OCI-LY3 (cell line): ENCODE results near the gene MPZL1.

Experiments
- H2AFZ ChIP-seq: fragments of 200-600, 300-600 bp; shearing (Covaris generic); 2 replicates; pipeline ENCODE4 v1.6.0; 2014; ENCODE audit warnings: antibody characterized with exemption, low read depth, low read length
- H3K27ac ChIP-seq: fragments of 200-600, 300-600 bp; sonication (generic); 2 replicates; pipeline ENCODE4 v1.5.1; 2014; ENCODE audit warnings: mild to moderate bottlenecking, low read length, moderate library complexity, mixed read lengths
- H3K27me3 ChIP-seq: fragments of 200-600, 300-600 bp; sonication (generic); 2 replicates; pipeline ENCODE4 v1.6.1; 2014; ENCODE audit warnings: low read depth, low read length, mixed read lengths
- H3K36me3 ChIP-seq: fragments of 200-600, 300-600 bp; sonication (generic); replicated peaks from 2 replicates; pipeline ENCODE3; 2014; ENCODE audit warnings: low read depth, low read length, mixed read lengths
- H3K4me1 ChIP-seq: fragments of 300-600, 200-600 bp; sonication (generic); 2 replicates; pipeline ENCODE4 v1.6.1; 2014; ENCODE audit warnings: low read length, mixed read lengths
- H3K4me2 ChIP-seq: fragments of 200-600, 300-600 bp; sonication (generic); 2 replicates; pipeline ENCODE4 v1.6.1; 2014; ENCODE audit warnings: low read length, mixed read lengths
- H3K4me3 ChIP-seq: fragments of 300-600, 200-600 bp; sonication (generic); 2 replicates; pipeline ENCODE4 v1.5.1; 2014; ENCODE audit warnings: antibody characterized with exemption, mild to moderate bottlenecking, low read length, moderate library complexity
- H3K79me2 ChIP-seq: fragments of 300-600, 200-600 bp; shearing (Covaris generic); 2 replicates; pipeline ENCODE4 v1.6.1; 2014; ENCODE audit warnings: mild to moderate bottlenecking, low read length, mixed read lengths
- H3K9ac ChIP-seq: fragments of 300-600, 200-600 bp; shearing (Covaris generic); 2 replicates; pipeline ENCODE4 v1.6.0; 2014; ENCODE audit warnings: mild to moderate bottlenecking, low read length, moderate library complexity
- H3K9me3 ChIP-seq: fragments of 200-600, 300-600 bp; shearing (Covaris generic); 2 replicates; pipeline ENCODE4 v1.6.1; 2014; ENCODE audit warnings: low read length, mixed read lengths; ENCODE audit not compliant: insufficient read depth
- H4K20me1 ChIP-seq: fragments of 200-600, 300-600 bp; sonication (generic); 2 replicates; pipeline ENCODE4 v1.6.1; 2016; ENCODE audit warnings: low read length, mixed read lengths; ENCODE audit not compliant: insufficient read depth
- CTCF ChIP-seq: fragments of 200-600, 300-600 bp; sonication (generic); IDR thresholded peaks from 2 replicates; pipeline ENCODE4 v1.5.1; 2014; ENCODE audit warnings: antibody characterized with exemption, low read length, low read depth
- EZH2phosphoT487 ChIP-seq: fragments of 200-600 bp; shearing (Covaris generic); IDR thresholded peaks from 2 replicates; pipeline ENCODE4 v1.6.1; 2018; ENCODE audit warnings: antibody characterized with exemption, mixed run types, low read depth

MPZL1 gene

GRCh38 chr1:167782946-167783345 is 61.2 kb downstream of the MPZL1 start:
- no peak overlapping the region for H3K4me2 ChIP-seq
- H2AFZ ChIP-seq: no peak overlapping the region
- H3K4me1 ChIP-seq: no peaks in the 10 kb centered on the region
- no peaks in the 10 kb centered on the region for H3K27me3 ChIP-seq
- TF ChIP-seq EZH2phosphoT487 (no peak), CTCF (no peak)
- H3K9me3 ChIP-seq: no peaks in the 10 kb centered on the region
- H3K36me3 ChIP-seq: peaks cover 51% of the 10 kb centered on the region
- no peaks in the 10 kb centered on the region for H4K20me1 ChIP-seq
- H3K27ac ChIP-seq: no peak overlapping the region
- H3K4me3 ChIP-seq: no peak overlapping the region
- H3K9ac ChIP-seq: no peak overlapping the region
- H3K79me2 ChIP-seq: no peaks in the 10 kb centered on the region

- peaks cover 52% of the 10 kb centered on the region for H3K36me3 ChIP-seq
- no peaks in the 10 kb centered on the region for H3K4me1 ChIP-seq
- H3K79me2 ChIP-seq: no peaks in the 10 kb centered on the region
- H2AFZ ChIP-seq: no peak overlapping the region
- H3K9me3 ChIP-seq: no peaks in the 10 kb centered on the region
- H4K20me1 ChIP-seq: no peaks in the 10 kb centered on the region
- no peak for TF ChIP-seq CTCF
- no peak for TF ChIP-seq EZH2phosphoT487
- no peak overlapping the region for H3K9ac ChIP-seq
- no peak overlapping the region for H3K27ac ChIP-seq
- no peak overlapping the region for H3K4me3 ChIP-seq
- no peaks in the 10 kb centered on the region for H3K27me3 ChIP-seq
- H3K4me2 ChIP-seq: no peak overlapping the region
Measured at GRCh38 chr1:167784876-167785550, 63.2 kb downstream of the MPZL1 start.

GRCh38 chr1:167786502-167786901 is 64.7 kb downstream of the MPZL1 start:
- H3K36me3 ChIP-seq: peaks cover 39% of the 10 kb centered on the region
- H3K9ac ChIP-seq: no peak overlapping the region
- no peak overlapping the region for H3K4me3 ChIP-seq
- no peak overlapping the region for H3K4me2 ChIP-seq
- no peaks in the 10 kb centered on the region for H3K4me1 ChIP-seq
- TF ChIP-seq CTCF: no peak
- no peak for TF ChIP-seq EZH2phosphoT487
- no peak overlapping the region for H2AFZ ChIP-seq
- no peaks in the 10 kb centered on the region for H3K79me2 ChIP-seq
- H3K27me3 ChIP-seq: no peaks in the 10 kb centered on the region
- H3K9me3 ChIP-seq: no peaks in the 10 kb centered on the region
- H4K20me1 ChIP-seq: no peaks in the 10 kb centered on the region
- H3K27ac ChIP-seq: no peak overlapping the region

- Histone ChIP-seq H3K4me2 (no peak overlapping the region), H4K20me1 (no peaks in the 10 kb centered on the region), H3K9ac (no peak overlapping the region), H3K4me1 (no peaks in the 10 kb centered on the region), H3K79me2 (no peaks in the 10 kb centered on the region), H2AFZ (no peak overlapping the region), H3K27me3 (no peaks in the 10 kb centered on the region), H3K9me3 (no peaks in the 10 kb centered on the region), H3K27ac (no peak overlapping the region), H3K4me3 (no peak overlapping the region), H3K36me3 (peaks cover 37% of the 10 kb centered on the region)
- no peak for TF ChIP-seq CTCF
- TF ChIP-seq EZH2phosphoT487: no peak
Measured at GRCh38 chr1:167789501-167789900, 67.7 kb downstream of the MPZL1 start.
